Measurements from ENCODE around the gene GPI.

Gene GPI

GRCh38 chr19:34409189-34410164 lies 44.5 kb downstream of the GPI start:
- DNase-seq: no peak

- DNase-seq: no peak
Measured at GRCh38 chr19:34411216-34411615, 46.2 kb downstream of the GPI start.

GRCh38 chr19:34416021-34416545 lies 51.1 kb downstream of the GPI start:
- no peak for DNase-seq

GRCh38 chr19:34418300-34418699 lies 53.3 kb downstream of the GPI start:
- DNase-seq: no peak

GRCh38 chr19:34426096-34426661 lies 61.2 kb downstream of the GPI start:
- no peak for DNase-seq

GRCh38 chr19:34428549-34429285 lies 63.7 kb downstream of the GPI start:
- DNase-seq: no peak

- DNase-seq: no peak
Measured at GRCh38 chr19:34429553-34429952, 64.6 kb downstream of the GPI start.

- no peak for DNase-seq
Measured at GRCh38 chr19:34430738-34431625, 66.0 kb downstream of the GPI start.

GRCh38 chr19:34431681-34432402 lies 66.8 kb downstream of the GPI start:
- DNase-seq: no peak

- DNase-seq: no peak
Measured at GRCh38 chr19:34432797-34433196, 67.8 kb downstream of the GPI start.

GRCh38 chr19:34436716-34437115 lies 71.7 kb downstream of the GPI start:
- no peak for DNase-seq

- DNase-seq: no peak
Measured at GRCh38 chr19:34448191-34448590, 83.2 kb downstream of the GPI start.
